GM19035 (cell line): ENCODE results near the gene CDH2.

Experiments used
- ATAC-seq: cut with Tn5 transposase; IDR thresholded peaks from one replicate; pipeline ENCODE4 v1.9.1; 2021; ENCODE audit not compliant: unreplicated experiment

The CDH2 gene

GRCh38 chr18:28127763-28128658 lies 48.9 kb downstream of the CDH2 start:
- ATAC-seq = no peak

GRCh38 chr18:28127228-28127627 lies 49.7 kb downstream of the CDH2 start:
- ATAC-seq = no peak

GRCh38 chr18:28126768-28127167 lies 50.2 kb downstream of the CDH2 start:
- no peak for ATAC-seq

- ATAC-seq = no peak
Measured at GRCh38 chr18:28125051-28125450, 51.9 kb downstream of the CDH2 start.

- no peak for ATAC-seq
Measured at GRCh38 chr18:28124131-28125029, 52.5 kb downstream of the CDH2 start.

- no peak for ATAC-seq
Measured at GRCh38 chr18:28123401-28124030, 53.4 kb downstream of the CDH2 start.

- ATAC-seq = no peak
Measured at GRCh38 chr18:28120828-28121515, 56.0 kb downstream of the CDH2 start.

- ATAC-seq = no peak
Measured at GRCh38 chr18:28116461-28116860, 60.5 kb downstream of the CDH2 start.

GRCh38 chr18:28115149-28115550 lies 61.8 kb downstream of the CDH2 start:
- ATAC-seq = no peak

GRCh38 chr18:28114472-28114871 lies 62.5 kb downstream of the CDH2 start:
- ATAC-seq = no peak

GRCh38 chr18:28113271-28114029 lies 63.5 kb downstream of the CDH2 start:
- no peak for ATAC-seq

GRCh38 chr18:28112056-28112470 lies 64.9 kb downstream of the CDH2 start:
- no peak for ATAC-seq

GRCh38 chr18:28110924-28111323 lies 66.0 kb downstream of the CDH2 start:
- no peak for ATAC-seq

GRCh38 chr18:28109781-28110560 lies 67.0 kb downstream of the CDH2 start:
- ATAC-seq = no peak

- no peak for ATAC-seq
Measured at GRCh38 chr18:28108814-28109213, 68.1 kb downstream of the CDH2 start.

GRCh38 chr18:28108254-28108653 lies 68.7 kb downstream of the CDH2 start:
- ATAC-seq = no peak

GRCh38 chr18:28099237-28099636 lies 77.7 kb downstream of the CDH2 start:
- no peak for ATAC-seq

GRCh38 chr18:28095631-28096030 lies 81.3 kb downstream of the CDH2 start:
- ATAC-seq = no peak

- no peak for ATAC-seq
Measured at GRCh38 chr18:28095041-28095440, 81.9 kb downstream of the CDH2 start.
